ENCODE data around the gene PCNA.

The PCNA gene

GRCh38 chr20:5126512-5127203 is 6.9 kb upstream of the PCNA start, which contains the start of gene CDS2:
Gene CDS2 (plus strand): TSS chr20:5127008. CDS start chr20:5127093, 85 bp downstream.
- peak within 1 kb of the TSS; percentile 96 for H3K4me3 ChIP-seq (ENCODE audit: low read length, poor library complexity, severe bottlenecking)
- TF ChIP-seq, protein P1, sequence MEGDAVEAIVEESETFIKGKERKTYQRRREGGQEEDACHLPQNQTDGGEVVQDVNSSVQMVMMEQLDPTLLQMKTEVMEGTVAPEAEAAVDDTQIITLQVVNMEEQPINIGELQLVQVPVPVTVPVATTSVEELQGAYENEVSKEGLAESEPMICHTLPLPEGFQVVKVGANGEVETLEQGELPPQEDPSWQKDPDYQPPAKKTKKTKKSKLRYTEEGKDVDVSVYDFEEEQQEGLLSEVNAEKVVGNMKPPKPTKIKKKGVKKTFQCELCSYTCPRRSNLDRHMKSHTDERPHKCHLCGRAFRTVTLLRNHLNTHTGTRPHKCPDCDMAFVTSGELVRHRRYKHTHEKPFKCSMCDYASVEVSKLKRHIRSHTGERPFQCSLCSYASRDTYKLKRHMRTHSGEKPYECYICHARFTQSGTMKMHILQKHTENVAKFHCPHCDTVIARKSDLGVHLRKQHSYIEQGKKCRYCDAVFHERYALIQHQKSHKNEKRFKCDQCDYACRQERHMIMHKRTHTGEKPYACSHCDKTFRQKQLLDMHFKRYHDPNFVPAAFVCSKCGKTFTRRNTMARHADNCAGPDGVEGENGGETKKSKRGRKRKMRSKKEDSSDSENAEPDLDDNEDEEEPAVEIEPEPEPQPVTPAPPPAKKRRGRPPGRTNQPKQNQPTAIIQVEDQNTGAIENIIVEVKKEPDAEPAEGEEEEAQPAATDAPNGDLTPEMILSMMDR (conservative IDR thresholded peaks at IDR 0.05; ENCODE audit: low read length) = peak; percentile 69
- TF ChIP-seq EZH2phosphoT487 (IDR thresholded peaks at IDR 0.05; ENCODE audit: borderline replicate concordance) = no peak
- peak within 1 kb of the TSS; percentile 93 for H3K4me2 ChIP-seq (ENCODE audit: low read depth, low read length, poor library complexity, severe bottlenecking)
- H3K9ac ChIP-seq (ENCODE audit: low read depth, low read length, poor library complexity, severe bottlenecking) = peak within 1 kb of the TSS; percentile 84
- peaks cover 19% of the 10 kb centered on the region for H4K20me1 ChIP-seq (ENCODE audit: insufficient read depth, low read length, poor library complexity, severe bottlenecking)
- peaks cover 24% of the 10 kb centered on the region for H3K4me1 ChIP-seq (ENCODE audit: insufficient read depth, low read length, poor library complexity, severe bottlenecking)
- H2AFZ ChIP-seq (ENCODE audit: low read length) = peak within 1 kb of the TSS; percentile 88
- H3F3A ChIP-seq (ENCODE audit: low read depth) = peaks cover 3% of the 10 kb centered on the region; the same call in 1 of the 2 replicates
- peaks cover 43% of the 10 kb centered on the region for H3K79me2 ChIP-seq (ENCODE audit: insufficient read depth, low read length)
- H3K9me3 ChIP-seq (ENCODE audit: insufficient read depth, low read depth, low read length) = no peaks in the 10 kb centered on the region
- no peaks in the 10 kb centered on the region for H3K36me3 ChIP-seq (ENCODE audit: insufficient read depth, low read length)
- no peaks in the 10 kb centered on the region for H3K27me3 ChIP-seq (ENCODE audit: insufficient read depth, low read length, poor library complexity, severe bottlenecking)
- H3K9me2 ChIP-seq (replicated peaks; ENCODE audit: low read depth, low read length) = no peaks in the 10 kb centered on the region

GRCh38 chr20:5122873-5123260 is 3.1 kb upstream of the PCNA start:
- H3K4me1 ChIP-seq (ENCODE audit: insufficient read depth, low read length, poor library complexity, severe bottlenecking) = peaks cover 22% of the 10 kb centered on the region
- H3K4me3 ChIP-seq (ENCODE audit: low read length, poor library complexity, severe bottlenecking) = no peak overlapping the region
- no peak for TF ChIP-seq EZH2phosphoT487 (IDR thresholded peaks at IDR 0.05; ENCODE audit: borderline replicate concordance)
- TF ChIP-seq, protein P1 (conservative IDR thresholded peaks at IDR 0.05; ENCODE audit: low read length) = no peak
- no peak overlapping the region for H2AFZ ChIP-seq (ENCODE audit: low read length)
- peaks cover 37% of the 10 kb centered on the region for H3K79me2 ChIP-seq (ENCODE audit: insufficient read depth, low read length)
- H3K27me3 ChIP-seq (ENCODE audit: insufficient read depth, low read length, poor library complexity, severe bottlenecking) = peaks cover 10% of the 10 kb centered on the region
- peaks cover 19% of the 10 kb centered on the region for H4K20me1 ChIP-seq (ENCODE audit: insufficient read depth, low read length, poor library complexity, severe bottlenecking)
- no peaks in the 10 kb centered on the region for H3K9me3 ChIP-seq (ENCODE audit: insufficient read depth, low read depth, low read length)
- peak overlapping the region; percentile 36 for H3K9ac ChIP-seq (ENCODE audit: low read depth, low read length, poor library complexity, severe bottlenecking)
- H3F3A ChIP-seq (ENCODE audit: low read depth) = no peaks in the 10 kb centered on the region
- no peak overlapping the region for H3K4me2 ChIP-seq (ENCODE audit: low read depth, low read length, poor library complexity, severe bottlenecking)
- no peaks in the 10 kb centered on the region for H3K9me2 ChIP-seq (replicated peaks; ENCODE audit: low read depth, low read length)
- peaks cover 10% of the 10 kb centered on the region for H3K36me3 ChIP-seq (ENCODE audit: insufficient read depth, low read length)

DNA sequence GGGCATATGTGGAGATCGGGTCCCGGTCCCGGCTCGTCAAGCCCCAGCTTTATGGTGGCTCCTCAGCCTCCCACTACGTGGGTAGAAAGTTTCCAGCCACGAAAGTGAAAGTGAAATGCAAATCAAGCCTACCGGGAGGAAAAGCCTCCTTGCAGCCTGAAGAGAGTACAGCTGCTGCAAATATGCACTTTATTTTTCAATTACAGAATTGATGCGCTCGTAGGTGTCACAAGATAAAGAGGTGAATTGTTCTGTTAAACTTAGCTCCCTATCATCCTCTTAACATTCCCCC is 373 bp upstream of the PCNA start:
- no peaks in the 10 kb centered on the region for H3K9me2 ChIP-seq (replicated peaks; ENCODE audit: low read depth, low read length)
- peaks cover 37% of the 10 kb centered on the region for H3K36me3 ChIP-seq (ENCODE audit: insufficient read depth, low read length)
- H3K9ac ChIP-seq (ENCODE audit: low read depth, low read length, poor library complexity, severe bottlenecking) = peak overlapping the region; percentile 99
- H3K9me3 ChIP-seq (ENCODE audit: insufficient read depth, low read depth, low read length) = no peaks in the 10 kb centered on the region
- no peak for TF ChIP-seq EZH2phosphoT487 (IDR thresholded peaks at IDR 0.05; ENCODE audit: borderline replicate concordance)
- TF ChIP-seq, protein P1 (conservative IDR thresholded peaks at IDR 0.05; ENCODE audit: low read length) = no peak
- H3F3A ChIP-seq (ENCODE audit: low read depth) = peaks cover 5% of the 10 kb centered on the region
- H3K79me2 ChIP-seq (ENCODE audit: insufficient read depth, low read length) = peaks cover 57% of the 10 kb centered on the region
- H2AFZ ChIP-seq (ENCODE audit: low read length) = peak overlapping the region; percentile 28; the same call in 1 of the 2 replicates
- H3K4me2 ChIP-seq (ENCODE audit: low read depth, low read length, poor library complexity, severe bottlenecking) = peak overlapping the region; percentile 81
- peaks cover 10% of the 10 kb centered on the region for H3K27me3 ChIP-seq (ENCODE audit: insufficient read depth, low read length, poor library complexity, severe bottlenecking)
- H4K20me1 ChIP-seq (ENCODE audit: insufficient read depth, low read length, poor library complexity, severe bottlenecking) = peaks cover 45% of the 10 kb centered on the region
- H3K4me1 ChIP-seq (ENCODE audit: insufficient read depth, low read length, poor library complexity, severe bottlenecking) = peaks cover 44% of the 10 kb centered on the region
- peak overlapping the region; percentile 97 for H3K4me3 ChIP-seq (ENCODE audit: low read length, poor library complexity, severe bottlenecking)

Measured in Loucy (cell line).